Measurements from ENCODE around the gene SMARCA4.

The SMARCA4 gene

DNA sequence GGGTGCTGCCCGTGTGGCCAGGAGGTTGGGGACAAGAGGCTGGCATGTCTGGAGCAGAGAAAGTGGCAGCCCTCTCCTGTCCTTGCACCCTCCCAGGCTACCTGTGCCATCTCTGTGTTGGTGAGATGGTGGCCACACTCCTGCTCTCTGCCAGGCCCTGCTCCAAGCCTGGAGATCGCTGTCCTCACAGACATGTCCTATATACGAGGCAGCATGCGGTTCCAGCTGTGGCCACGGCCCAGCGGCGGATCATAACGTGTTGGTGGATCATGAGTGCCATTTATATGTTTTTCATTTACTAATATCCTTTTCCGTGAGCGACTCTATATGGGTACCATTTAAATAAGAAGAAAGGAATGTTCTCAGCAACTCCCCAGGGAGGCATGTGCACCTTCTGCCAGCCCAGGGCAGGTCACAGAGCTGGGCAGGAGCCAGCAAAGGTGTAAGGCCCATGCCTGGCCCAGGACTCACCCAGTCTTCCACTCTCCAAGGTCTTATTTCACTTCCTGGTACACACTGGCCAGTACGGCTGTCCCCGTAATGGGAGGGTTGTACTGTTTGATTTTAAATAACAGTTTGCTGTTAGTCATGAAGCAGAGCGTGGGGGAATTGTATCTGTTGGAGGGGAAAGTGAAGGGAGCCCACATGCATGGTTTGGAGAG lies 81.3 kb downstream of the SMARCA4 start:
- no peak for DNase-seq (ENCODE audit: low read depth)
- TF ChIP-seq, protein P1, sequence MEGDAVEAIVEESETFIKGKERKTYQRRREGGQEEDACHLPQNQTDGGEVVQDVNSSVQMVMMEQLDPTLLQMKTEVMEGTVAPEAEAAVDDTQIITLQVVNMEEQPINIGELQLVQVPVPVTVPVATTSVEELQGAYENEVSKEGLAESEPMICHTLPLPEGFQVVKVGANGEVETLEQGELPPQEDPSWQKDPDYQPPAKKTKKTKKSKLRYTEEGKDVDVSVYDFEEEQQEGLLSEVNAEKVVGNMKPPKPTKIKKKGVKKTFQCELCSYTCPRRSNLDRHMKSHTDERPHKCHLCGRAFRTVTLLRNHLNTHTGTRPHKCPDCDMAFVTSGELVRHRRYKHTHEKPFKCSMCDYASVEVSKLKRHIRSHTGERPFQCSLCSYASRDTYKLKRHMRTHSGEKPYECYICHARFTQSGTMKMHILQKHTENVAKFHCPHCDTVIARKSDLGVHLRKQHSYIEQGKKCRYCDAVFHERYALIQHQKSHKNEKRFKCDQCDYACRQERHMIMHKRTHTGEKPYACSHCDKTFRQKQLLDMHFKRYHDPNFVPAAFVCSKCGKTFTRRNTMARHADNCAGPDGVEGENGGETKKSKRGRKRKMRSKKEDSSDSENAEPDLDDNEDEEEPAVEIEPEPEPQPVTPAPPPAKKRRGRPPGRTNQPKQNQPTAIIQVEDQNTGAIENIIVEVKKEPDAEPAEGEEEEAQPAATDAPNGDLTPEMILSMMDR (conservative IDR thresholded peaks at IDR 0.05; ENCODE audit: control insufficient read depth, insufficient read depth, low read depth, low read length), result no peak
- no peak overlapping the region for H3K4me3 ChIP-seq (ENCODE audit: control insufficient read depth, low read depth, low read length)

DNA sequence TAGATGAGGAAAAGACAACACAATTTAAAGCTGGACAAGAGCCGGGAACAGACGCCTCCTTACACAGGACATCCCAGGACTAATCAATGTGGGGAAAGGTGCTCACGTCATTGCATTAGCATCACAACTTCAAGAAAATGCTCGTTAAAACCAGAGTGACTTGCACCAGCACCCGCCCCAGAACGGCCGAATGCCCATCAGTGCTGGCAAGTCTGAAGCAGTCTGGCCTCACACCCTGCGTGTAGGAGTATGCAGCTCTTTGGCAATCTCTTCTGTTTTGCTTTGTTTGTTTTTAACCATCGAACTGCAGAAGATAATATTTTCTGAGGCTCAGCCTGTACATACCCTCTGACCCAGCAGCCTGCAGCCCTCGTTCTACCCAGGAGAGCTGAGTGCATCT lies 83.6 kb downstream of the SMARCA4 start:
- peak; percentile 40 for DNase-seq (ENCODE audit: low read depth)
- TF ChIP-seq, protein P1 (conservative IDR thresholded peaks at IDR 0.05; ENCODE audit: control insufficient read depth, insufficient read depth, low read depth, low read length), result no peak
- no peak overlapping the region for H3K4me3 ChIP-seq (ENCODE audit: control insufficient read depth, low read depth, low read length)

DNA sequence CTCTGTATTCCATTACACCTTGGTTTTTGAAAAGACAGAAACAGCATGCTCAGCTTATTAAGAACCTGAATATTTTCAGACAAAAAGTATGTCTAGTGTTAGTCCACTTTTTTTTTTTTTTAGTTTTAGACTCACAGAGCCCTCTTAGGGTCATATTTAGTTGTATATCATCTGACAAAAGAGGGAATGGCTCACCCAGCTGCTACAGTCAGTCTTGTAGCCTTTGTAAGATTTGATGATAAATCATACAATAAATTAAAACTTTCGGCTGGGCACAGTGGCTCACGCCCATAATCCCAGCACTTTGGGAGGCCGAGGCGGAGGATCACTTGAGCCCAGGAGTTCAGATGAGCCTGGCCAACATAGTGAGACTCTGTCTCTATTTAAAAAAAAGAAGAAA lies 84.7 kb downstream of the SMARCA4 start:
- no peak for DNase-seq (ENCODE audit: low read depth)
- no peak overlapping the region for H3K4me3 ChIP-seq (ENCODE audit: control insufficient read depth, low read depth, low read length)
- TF ChIP-seq, protein P1 (conservative IDR thresholded peaks at IDR 0.05; ENCODE audit: control insufficient read depth, insufficient read depth, low read depth, low read length), result no peak

DNA sequence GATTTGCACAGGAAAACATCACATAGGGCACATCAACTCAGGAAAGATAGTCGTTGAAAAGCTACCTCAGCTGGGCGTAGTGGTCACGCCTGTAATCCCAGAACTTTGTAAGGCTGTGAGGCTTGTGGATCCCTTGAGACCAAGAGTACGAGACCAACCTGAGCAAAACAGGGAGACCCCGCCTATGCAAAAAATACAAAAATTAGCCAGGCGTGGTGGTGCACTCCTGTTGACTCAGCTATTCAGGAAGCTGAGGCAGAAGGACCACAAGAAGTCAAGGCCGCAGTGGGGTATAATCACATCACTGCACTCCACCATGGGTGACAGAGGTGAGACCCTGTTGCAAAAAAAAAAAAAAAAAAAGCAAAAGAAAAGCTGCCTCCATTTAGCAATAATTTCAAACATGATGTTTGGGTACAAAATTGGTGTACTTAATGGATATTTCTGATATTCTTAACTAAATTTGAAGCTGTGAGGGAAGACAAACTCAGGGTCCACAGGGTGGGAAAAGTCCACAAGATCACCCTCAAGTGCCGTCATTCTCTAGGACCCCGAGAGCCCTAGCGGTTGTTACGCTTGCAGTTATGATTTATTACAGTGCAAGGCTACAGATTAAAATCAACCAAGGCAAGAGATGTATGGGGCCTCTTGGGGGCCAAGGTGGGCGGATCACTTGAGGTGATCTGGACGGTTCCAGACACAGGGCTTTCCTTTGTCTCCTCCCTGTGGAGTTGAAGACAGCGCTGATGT lies 86.0 kb downstream of the SMARCA4 start:
- TF ChIP-seq, protein P1 (conservative IDR thresholded peaks at IDR 0.05; ENCODE audit: control insufficient read depth, insufficient read depth, low read depth, low read length), result no peak
- DNase-seq (ENCODE audit: low read depth), result no peak
- no peak overlapping the region for H3K4me3 ChIP-seq (ENCODE audit: control insufficient read depth, low read depth, low read length)

DNA sequence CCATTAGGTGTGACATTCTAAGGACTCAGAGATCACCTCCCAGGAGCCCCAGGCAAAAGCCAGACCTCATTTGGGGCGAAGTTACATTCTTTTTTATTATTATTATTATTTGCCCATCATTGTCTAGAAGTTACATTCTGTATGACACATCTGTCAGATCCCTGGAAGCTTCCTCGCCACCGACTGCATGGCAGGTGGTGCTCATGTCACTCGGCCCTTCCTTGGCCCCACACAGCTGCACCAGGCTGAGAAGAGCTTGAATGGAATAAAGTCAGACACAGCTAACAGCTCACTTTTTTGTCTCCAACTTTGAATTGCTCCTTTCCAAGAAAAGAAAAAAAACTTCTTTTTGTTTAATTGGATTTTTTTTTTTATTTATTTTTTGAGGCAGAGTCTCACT lies 87.0 kb downstream of the SMARCA4 start:
- no peak for DNase-seq (ENCODE audit: low read depth)
- H3K4me3 ChIP-seq (ENCODE audit: control insufficient read depth, low read depth, low read length), result no peak overlapping the region
- TF ChIP-seq, protein P1 (conservative IDR thresholded peaks at IDR 0.05; ENCODE audit: control insufficient read depth, insufficient read depth, low read depth, low read length), result no peak

DNA sequence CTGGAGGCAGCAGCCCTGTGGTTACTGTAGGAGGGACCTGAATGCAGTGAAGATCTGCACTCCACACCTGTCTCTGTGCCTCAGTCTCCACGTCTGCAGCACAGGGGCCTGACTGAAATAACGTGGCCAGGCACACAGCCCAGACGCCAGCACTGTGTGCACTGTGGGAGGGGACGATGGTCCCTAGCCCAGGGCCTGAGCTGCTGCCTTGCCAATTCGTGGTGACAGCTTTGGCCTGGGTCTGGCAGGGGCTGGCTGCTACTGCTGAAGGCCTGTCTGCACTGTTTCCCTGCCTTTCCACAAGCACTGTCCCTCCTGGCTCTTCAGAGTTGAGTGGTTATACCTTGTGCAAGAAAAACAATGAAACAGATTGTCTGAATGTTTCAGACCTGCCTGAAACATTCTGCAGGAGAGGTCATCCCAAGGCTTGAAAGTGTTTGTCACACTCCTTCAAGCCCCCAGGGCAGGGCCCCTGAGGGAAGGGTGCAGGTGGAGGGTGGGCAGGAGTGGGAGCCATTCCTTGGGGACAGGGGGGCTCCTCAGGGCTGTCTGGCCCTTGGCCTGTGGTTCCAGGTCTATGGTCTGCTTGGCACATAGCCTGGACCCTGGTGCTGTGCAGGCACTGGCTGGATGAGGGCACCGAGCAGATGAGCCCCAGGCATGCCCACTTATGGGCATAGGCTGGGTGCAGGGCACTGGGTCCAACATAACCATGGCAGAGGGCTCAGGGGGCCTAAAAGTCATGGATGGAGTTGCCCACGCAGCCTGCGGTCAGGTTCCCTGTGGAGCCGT lies 89.7 kb downstream of the SMARCA4 start:
- no peak overlapping the region for H3K4me3 ChIP-seq (ENCODE audit: control insufficient read depth, low read depth, low read length)
- no peak for DNase-seq (ENCODE audit: low read depth)
- TF ChIP-seq, protein P1 (conservative IDR thresholded peaks at IDR 0.05; ENCODE audit: control insufficient read depth, insufficient read depth, low read depth, low read length), result no peak
